ENCODE data around the gene GPR158.

The GPR158 gene

DNA sequence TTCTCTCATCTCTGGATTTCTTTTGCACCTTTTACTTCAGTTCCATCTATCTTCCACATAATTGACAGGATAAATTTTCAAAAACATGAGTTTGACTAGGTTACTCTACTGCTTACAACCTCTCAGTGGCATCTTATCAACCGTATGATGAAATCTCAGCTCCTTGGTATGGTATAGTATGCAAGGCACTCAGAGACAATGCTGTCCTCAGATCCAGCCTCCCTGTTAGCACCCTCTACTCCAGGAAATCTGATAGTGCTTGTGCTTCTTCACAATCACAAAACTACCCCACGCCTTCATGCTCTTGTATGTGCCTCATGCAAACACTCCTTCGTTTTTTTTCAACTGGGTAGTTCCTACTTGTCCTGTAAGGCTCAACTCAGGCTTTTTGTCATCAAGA lies 330.7 kb downstream of the GPR158 start:
- no peak for DNase-seq

DNA sequence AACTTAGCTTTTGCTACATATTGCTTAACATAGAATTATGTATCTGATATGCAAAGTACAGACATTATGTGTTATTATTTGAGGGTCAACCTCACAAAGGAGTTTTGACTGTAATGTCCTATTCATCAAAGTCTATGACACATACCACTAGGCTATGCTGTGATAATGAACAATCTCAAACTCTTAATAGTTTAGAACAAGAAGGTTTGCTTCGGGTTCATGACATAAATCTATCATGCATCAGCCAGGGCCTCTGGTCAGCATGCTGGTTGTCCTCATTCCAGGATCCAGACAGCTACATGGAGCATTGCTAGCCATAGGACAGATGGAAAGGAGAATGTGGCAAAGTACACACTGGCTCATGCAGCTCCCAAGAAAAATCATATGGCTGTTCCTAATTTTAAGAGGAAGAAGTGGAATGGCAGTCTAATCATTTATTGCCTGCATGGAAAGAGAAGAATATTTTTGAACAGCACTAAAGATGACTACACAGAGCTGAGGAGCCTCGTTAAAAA lies 332.1 kb downstream of the GPR158 start:
- no peak for DNase-seq

- no peak for DNase-seq
Observed at GRCh38 chr10:25508112-25508815, 333.5 kb downstream of the GPR158 start.

GRCh38 chr10:25509151-25509550 lies 334.4 kb downstream of the GPR158 start:
- DNase-seq: no peak

- DNase-seq: no peak
Observed at GRCh38 chr10:25522294-25522693, 347.5 kb downstream of the GPR158 start.

DNA sequence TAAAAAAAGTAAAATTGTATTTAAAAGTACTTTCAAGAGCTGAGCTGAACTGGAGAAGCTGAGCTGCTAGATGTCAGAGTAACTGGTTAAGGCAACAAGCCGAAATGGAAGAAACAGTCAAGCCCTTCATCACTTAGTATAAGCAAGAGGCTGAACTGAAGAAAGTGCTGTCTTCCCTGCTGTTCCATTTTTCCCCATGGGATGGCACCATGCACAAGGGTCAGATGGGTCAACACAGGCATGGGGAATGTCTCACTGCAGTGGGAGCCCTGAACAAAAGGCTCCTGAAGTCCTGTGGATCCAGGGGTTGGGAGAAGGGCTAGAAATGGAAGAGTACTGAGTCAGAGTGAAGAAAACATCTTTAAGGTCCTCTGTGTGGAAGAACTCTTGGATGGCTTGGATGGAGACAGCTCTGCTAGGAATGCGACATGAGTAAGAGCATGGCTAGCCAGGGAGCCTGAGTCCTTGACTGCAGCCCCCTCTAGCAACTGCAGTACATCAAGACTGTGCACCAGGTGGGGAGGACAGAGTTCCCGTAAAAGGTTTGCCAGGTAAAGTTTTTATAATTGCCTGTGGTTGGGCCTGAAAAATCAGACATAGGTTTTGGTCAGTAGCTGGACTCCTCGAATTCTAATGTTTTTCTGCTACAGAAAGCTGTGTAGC lies 348.3 kb downstream of the GPR158 start:
- DNase-seq: no peak

- no peak for DNase-seq
Observed at GRCh38 chr10:25530306-25530705, 355.5 kb downstream of the GPR158 start.

DNA sequence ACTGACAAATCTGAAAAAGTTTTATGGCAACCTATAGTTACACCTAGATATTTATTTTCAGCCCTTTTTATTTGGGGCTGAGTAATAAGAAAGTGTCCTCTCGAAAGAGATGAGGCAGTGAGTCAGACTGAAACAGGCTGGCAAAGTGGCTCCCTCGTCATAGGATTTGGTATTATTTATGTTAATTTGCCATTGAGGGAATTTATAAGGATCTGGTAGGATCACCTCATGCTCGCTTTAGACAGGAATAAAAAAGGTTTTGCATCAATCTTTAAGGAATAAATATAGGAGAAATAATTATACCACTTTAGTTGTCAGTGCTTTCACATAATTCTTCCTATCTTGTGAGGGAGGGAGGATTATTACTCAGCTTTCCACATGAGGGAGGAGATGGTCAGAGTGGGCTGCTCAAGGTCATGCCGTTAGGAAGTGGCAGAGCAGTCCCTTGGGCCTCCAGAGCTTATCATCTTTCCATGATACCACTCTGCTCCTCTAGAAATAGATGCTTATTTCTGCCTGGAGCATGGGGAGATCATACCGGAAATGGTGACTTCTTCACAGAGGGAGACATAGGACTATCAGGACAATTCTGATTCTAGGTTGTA lies 356.8 kb downstream of the GPR158 start:
- DNase-seq: no peak

DNA sequence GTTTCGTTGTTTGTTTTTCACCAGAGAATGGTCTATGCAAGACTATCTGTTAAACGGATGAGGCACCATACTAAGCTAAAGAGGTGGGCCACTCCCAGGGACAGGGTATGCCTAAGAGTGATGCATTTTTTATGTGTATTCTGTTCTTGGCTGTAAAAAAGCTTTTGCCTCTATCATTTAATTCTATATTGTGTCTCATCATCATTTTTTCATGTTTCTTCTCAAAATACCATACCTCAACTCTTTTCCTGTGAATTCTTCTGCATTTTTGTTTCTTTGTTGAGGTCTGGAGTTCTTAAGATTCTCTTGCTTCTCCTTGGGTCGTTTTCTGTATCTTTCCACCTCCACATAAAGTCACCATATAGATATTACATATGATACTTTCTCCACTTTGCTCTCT lies 357.4 kb downstream of the GPR158 start:
- no peak for DNase-seq

DNA sequence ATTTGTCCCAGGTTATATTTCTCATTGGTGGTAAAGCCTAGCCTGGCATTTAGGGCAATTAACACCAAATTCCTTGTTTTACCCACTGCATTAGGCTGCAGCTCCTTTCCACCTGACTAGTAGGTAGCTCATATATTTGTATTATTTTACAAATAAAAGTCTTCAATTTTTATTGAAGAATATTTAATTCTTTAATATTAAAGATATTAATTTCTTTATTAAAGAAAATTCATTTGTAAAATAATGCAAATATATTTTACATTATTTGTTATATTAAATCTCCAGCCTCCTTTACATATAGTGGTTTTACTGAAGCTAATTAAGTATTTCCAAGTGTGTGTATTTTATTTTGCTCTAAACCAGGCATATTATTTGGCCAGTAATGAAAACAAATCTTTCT lies 361.2 kb downstream of the GPR158 start:
- no peak for DNase-seq

DNA sequence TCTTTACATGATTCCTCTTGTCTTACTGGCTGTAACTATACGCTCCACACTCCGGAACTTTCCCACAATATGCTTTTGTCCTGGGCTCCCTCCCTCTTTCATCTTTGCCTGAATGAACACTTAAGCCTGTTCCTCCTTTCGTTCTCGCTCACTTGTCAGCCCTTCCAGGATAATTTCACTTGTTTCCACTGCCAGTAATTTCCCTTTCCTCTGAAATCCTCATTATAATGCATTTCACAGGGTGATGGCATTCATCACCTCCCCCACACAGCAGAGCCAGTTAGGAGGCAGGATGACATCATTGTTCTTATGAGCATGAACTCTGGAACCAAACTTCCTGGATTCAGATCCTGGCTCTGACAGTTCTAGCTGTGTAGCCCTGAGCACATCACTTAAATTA lies 372.6 kb downstream of the GPR158 start:
- no peak for DNase-seq

GRCh38 chr10:25552283-25552919 lies 377.6 kb downstream of the GPR158 start:
- DNase-seq: no peak

DNA sequence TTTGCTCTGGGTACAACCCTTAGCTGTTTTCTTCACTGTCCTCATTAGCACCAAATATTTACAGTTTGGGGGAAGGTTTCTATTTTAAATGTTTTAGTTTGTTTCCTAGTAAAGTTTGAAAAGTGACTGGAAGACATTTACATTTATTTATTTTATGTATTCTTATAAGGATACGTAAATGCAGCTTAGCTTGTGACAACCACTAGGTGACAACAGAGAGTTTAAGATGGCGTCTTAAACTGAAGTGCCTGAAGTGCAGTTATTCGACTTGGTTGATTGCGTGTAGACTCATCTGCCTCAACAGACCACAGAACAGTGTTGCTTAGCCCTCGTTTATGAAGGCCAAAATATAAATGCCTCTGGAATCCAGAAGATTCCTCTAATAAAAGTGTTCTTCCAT lies 381.1 kb downstream of the GPR158 start:
- no peak for DNase-seq

DNA sequence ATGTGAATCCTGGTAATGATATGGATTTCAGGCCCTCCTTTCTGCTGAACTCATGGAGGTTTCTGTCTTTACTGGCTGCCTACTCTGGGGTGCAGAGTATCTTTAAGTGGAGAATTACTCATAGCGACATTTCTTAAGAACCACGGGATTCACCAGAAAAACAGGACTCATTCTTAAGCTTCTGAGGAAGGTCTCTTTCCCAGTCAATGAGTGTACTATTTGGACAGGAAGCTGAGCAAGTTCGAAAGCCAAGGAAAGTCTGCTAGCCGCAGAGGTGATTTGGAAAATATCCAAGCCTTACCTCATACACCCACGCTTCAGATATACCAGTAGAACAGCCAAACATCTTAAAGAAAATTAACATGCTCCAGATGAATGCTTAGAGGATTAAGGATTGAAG lies 381.7 kb downstream of the GPR158 start:
- DNase-seq: peak; percentile 80

DNA sequence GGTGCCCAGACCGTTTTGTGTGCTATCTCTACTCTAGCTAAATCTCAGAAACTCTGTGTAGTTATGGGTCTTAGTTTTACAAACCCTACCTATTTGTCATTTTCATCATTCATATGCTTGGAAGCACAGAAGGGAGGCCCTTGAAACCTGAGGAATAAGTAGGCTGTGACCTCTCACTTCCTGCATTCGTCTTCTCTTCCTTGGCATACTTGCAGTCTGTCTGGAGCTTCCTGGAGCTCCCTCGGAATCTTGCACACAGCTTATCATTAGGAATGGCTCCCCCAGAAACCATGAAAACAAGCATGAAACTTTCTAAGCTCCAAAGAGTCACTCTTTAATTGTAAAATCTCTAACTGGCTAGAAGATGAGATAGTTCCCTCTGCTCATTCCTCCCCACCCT lies 382.3 kb downstream of the GPR158 start:
- DNase-seq: peak; percentile 38

DNA sequence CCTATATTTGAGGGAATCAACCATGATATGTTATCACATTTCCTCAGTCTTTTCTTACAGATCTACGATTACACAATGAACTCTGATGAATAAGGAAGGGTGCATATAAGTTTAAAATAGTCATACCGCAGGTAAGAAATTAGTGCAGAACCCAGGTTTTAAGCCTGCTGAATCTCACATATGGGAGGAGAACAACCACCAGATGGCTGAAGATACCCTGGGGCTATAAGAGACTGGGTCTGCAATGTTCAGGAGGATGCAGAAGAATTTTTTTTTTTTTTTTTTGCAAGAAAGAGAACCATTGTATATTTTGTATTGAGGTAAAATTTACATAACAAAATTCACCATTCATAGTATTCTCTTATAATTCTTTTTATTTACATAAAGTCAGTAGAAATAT lies 387.0 kb downstream of the GPR158 start:
- no peak for DNase-seq

DNA sequence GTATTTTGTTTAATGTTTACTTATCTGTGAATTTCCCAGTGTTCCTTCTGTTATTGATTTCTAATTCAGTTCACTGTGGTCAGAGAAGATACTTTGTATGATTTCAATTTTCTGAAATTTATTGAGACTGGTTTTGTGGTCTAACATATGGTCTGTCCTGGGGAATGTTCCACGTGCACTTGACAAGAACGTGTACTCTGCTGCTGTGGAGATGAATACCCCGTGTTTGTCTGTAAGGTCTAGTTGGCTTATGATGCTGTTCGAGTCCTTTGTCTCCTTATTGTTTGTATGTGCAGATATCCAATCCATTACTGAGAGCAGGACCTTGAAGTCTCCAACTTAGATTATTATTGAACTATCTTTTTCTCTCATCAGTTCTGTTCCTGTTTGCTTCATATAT lies 387.7 kb downstream of the GPR158 start:
- DNase-seq: no peak

- DNase-seq: no peak
Observed at GRCh38 chr10:25564351-25564750, 389.6 kb downstream of the GPR158 start.

GRCh38 chr10:25565570-25565969 lies 390.8 kb downstream of the GPR158 start:
- DNase-seq: no peak

GRCh38 chr10:25573316-25573715 lies 398.5 kb downstream of the GPR158 start:
- no peak for DNase-seq

- no peak for DNase-seq
Observed at GRCh38 chr10:25575343-25575742, 400.5 kb downstream of the GPR158 start.

GRCh38 chr10:25578061-25578460 lies 403.3 kb downstream of the GPR158 start:
- DNase-seq: no peak

DNA sequence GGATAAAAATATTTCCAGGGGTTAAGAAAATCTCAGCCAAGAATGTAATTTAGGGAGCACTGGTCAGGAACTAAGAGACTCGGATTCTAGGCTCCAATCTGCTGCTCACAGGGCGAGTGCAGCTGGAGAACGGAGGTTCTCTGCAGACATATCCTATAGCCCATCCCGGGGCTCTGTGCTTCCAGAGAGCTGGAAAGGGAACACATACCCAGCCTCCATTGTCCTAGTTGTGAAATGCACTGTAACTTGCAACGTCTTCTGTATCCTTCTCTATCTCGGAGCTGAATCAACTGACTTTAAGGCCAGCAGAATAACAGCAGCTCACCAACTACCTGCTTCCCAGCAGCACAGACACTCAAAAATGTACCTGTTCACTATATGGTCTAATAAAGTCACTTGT lies 408.2 kb downstream of the GPR158 start:
- DNase-seq: no peak

GRCh38 chr10:25600651-25601050 lies 425.9 kb downstream of the GPR158 start:
- no peak for DNase-seq
